ENCODE results near the gene CDHR5.

GRCh38 chr11:626475-627307 is 1.9 kb upstream of the CDHR5 start, which contains the start of gene SCT:
- no peak for TF ChIP-seq CTCF (conservative IDR thresholded peaks at IDR 0.05; ENCODE audit: low read depth, low read length)
- no peak for TF ChIP-seq EZH2 (IDR thresholded peaks at IDR 0.05; ENCODE audit: borderline replicate concordance, low read depth, low read length, poor library complexity, severe bottlenecking)
